CD4-positive, alpha-beta T cell treated with Interleukin-17A for 4 hours (primary cell): ENCODE measurements around the gene SIAH1.
"Not testable (repeated sequence)": the region's sequence is repeated elsewhere in the genome, so short reads cannot be mapped to it uniquely, and the experiment has no call there.

Experiments
- DNase-seq: peaks from one replicate; pipeline ENCODE4 v3.0.0-alpha.2; 2020; ENCODE audit warnings: mixed read lengths

SIAH1 gene

DNA sequence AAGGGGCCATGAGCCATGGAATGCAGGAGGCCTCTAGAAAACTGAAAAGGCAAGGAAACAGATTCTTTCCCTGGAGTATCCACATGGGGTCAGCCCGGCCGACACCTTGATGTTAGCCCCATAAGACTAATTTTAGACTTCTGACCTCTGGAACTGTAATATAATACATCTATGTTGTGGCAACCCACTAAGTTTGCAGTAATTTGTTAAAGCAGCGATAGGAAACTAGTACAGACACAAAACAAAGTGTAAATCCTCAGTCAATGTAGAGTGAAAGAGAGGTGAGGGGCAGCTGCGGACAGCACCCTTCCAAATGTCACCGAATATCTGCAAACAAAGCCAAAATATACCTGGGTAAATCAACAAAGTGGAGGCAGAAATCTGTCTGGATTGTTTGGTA, 7.2 kb upstream of the SIAH1 start:
- DNase-seq = no peak

- DNase-seq = no peak
These were observed 1.5 kb upstream of the SIAH1 start for GRCh38 chr16:48386559-48387312.

- DNase-seq = peak; percentile 39
These were observed 527 bp downstream of the SIAH1 start for GRCh38 chr16:48384520-48385252.

DNA sequence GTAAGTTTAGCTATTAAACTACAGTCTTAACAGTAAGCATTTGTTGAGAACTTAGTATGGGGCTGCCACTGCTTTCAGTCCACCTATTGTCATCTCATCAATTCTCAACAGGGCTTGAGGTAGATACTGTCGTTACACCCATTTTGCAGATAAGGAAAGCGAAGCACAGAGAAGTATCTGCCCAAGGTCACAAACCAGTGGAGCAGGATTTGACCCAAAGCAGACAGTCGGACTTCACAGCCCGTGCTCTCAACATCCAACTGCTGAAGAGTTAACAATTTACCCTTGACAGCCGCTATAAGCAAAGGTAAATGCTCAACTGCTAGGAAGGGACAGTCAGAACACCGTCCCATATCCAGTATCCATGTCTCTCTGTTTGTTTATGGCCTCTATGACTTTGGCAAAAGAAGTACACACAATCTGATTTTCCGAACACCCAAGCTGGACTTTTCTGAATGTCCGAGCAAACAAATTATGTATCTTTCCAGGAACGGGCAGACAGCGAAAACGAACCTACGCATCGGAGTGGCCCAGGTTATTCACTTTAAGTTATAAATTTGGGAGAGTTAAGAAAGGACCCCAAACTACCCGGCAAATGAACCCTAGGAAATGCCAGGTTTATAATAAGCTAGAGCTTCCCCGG, 1.2 kb downstream of the SIAH1 start:
- no peak for DNase-seq

DNA sequence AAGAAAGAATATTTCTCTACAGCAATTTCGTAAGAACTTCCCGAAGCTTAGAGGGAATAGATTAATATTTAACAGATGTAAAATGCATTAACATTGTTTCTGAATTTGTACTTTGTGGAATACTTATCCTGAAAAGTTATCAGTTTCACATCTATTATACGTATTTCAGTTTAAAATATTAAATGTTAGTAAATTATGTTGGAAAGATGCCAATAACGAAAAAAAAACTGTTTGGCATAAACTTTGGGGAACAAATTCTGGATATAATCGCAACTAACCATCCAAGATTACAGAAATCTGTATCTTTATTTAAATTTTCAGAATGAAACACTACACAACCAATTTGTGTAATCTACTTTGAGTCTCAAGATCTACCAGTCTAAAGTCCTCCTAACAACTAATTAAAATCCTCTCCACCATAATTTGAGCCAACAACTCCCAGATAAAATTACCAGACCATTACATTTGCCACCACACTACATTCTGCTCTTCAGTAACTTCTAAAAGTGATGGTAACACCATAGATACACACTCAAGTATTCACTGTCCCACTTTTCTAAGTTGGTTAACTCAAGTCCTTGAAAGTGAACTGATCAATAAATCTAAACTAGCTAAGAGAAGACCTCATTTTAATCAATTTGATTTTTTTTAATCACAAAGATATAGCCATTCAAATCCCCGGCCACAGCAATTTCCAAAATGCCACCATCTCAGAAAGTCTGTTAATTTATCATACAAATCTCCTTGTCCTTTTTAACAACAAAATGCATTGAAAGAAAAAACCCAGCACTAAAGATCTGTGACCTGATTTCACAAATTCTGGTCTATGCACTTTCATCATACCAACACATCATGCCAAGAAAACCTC, 2.0 kb downstream of the SIAH1 start:
- DNase-seq = no peak

DNA sequence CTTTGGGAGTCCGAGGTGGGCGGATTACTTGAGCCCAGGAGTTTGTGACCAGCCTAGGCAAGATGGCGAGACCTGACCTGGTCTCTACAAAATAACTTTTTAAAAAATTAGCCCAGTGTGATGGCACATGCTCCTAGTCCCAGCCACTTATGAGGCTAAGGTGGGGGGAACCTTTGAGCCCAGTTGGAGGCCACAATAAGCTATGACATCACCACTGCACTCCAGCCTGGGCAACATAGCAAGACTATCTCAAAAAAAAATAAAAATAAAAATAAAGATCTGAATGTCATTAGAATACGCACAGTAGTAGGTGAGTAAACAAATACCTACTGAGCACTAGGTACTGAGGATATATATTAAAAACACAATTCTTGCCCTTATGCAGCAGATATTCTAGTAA, 3.1 kb downstream of the SIAH1 start:
- DNase-seq = no peak

- DNase-seq = no peak
These were observed 4.0 kb downstream of the SIAH1 start for GRCh38 chr16:48381201-48381600.

DNA sequence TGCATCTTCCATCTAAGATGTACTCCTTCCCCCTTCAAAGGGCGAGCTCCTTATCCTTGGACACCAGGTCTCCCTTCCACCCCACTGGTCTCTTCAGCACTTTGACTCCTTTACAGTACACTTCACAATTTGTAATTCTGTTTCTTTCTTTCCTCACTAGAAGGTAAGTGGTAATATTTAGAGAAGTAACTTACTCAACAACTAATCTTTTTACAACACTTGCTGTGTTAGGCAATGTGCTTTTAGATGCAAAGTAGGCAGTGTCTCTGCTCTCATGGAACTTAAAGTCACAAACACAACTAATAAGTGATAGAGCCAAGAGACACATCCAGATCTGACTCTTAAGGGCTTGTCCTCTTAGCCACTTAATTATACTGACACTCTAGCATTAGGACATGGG, 6.4 kb downstream of the SIAH1 start:
- DNase-seq = no peak

- DNase-seq = no peak
These were observed 6.9 kb downstream of the SIAH1 start for GRCh38 chr16:48378276-48378675.

GRCh38 chr16:48377301-48377700, 7.9 kb downstream of the SIAH1 start:
- not testable (repeated sequence) for DNase-seq

- DNase-seq = no peak
These were observed 11.0 kb downstream of the SIAH1 start for GRCh38 chr16:48374255-48374654.

DNA sequence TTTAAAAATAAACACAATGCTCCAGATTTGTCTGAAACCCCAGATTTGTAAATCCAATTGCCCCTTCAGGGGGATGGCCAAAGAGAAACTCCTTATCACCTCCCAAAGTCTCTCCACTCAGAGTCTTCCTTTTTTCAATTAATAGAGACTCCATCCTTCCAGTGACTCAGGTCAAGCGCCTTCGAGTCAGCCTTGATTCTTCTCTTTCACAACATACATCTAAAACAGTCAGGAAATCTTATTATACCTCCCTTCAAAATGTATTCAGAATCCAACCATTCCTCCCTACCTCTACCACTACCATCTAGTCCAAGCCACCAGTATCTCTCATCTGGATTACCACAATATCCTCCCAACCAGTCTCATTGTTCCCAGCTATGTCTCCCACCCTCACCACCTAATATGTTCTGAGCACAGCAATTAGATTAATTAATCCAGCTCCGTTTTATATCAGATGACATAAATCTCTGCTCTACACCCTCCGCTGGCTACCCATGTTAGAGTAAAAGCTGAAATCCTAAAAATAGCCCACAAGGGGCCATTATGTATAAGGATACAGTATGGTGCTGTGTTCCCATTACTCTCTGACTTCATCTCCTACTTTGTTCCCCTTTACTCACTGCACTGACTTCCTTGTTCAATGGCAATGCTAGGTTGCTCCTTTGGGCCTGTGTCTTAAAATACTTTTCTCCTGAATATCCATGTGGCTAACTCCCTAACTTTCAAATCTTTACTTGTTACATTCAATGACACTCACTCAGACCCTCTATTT, 11.8 kb downstream of the SIAH1 start:
- DNase-seq = no peak

DNA sequence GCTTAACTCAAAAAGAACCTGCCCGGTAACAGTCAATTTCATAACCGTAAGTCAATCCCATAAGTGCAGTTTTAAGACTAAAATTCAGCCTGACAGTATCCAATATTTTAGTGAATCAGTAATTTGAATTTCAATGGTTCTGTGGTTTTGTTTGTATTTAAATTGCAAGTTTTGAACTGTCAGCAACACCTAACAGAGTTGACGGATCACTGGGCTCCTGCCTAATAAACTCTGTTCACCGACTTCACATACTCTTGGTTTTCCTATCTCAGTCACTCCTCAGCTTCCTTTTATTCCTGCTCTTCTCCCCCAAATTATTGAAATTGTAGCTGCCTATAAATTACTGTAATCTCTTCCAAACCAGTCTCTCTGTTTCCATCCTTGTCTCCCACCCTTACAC, 12.5 kb downstream of the SIAH1 start:
- DNase-seq = no peak

DNA sequence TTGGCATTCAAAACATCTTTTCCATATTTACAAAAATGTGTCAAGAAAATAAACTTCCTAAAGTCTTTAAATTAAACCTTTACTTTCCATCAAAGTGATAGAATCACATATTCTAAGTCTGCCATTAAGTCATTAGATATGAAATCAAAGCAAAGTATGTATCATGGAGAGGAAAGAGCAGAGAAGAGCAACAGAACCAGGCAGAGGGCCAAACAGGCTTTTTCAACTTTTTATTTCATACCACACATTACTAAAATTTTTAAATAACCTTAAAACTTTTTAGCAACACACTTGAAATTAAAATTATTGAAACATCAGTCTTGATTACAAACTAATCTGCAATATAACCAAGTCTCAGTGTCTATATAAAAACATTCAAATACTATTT, 13.8 kb downstream of the SIAH1 start:
- DNase-seq = no peak

- not testable (repeated sequence) for DNase-seq
These were observed 14.4 kb downstream of the SIAH1 start for GRCh38 chr16:48370668-48371392.

DNA sequence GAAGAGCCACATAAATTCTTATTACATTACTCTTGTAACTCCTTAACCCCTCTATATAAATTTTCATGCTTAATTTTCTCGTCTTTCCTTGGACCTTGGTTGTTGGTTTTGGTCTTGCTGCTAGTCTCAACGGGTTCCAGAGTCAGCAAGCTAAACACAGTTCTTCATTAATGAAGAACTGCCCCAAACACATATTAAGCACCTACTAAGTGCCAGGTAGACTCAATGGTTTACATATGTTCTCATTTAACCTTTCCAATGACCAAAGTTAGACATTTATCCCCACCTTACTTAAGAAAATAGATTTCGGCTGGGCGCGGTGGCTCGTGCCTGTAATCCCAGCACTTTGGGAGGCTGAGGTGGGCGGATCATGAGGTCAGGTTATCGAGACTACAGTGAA, 15.0 kb downstream of the SIAH1 start:
- DNase-seq = no peak

GRCh38 chr16:48369765-48370164, 15.4 kb downstream of the SIAH1 start:
- DNase-seq = no peak

DNA sequence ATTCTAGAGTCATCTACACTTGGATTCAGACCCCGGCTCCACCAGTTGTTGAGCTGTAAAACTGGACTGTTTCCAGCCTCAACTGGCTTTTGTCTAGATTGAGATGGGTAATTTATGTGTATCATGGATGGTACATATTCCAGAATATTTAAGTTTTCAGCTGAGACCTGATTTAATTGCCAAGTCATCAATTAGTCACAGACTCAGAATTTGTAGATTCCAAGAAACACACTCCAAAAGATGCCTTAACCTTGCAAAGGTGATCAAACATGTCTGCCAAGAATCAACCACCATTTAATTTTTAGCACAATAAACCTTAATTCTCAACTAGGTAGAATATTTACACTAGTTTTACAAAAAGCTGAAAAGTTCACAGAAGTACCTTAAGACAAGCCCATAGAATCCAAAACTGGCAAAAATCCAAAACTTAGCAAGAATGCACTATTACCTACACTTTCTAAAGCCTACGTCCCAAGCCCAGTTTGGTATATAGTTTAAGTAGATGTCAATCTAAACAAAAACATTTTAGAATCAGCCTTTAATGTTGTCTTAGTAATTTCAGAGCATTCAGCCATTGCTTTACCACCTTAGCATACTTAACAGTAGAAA, 17.7 kb downstream of the SIAH1 start:
- no peak for DNase-seq

DNA sequence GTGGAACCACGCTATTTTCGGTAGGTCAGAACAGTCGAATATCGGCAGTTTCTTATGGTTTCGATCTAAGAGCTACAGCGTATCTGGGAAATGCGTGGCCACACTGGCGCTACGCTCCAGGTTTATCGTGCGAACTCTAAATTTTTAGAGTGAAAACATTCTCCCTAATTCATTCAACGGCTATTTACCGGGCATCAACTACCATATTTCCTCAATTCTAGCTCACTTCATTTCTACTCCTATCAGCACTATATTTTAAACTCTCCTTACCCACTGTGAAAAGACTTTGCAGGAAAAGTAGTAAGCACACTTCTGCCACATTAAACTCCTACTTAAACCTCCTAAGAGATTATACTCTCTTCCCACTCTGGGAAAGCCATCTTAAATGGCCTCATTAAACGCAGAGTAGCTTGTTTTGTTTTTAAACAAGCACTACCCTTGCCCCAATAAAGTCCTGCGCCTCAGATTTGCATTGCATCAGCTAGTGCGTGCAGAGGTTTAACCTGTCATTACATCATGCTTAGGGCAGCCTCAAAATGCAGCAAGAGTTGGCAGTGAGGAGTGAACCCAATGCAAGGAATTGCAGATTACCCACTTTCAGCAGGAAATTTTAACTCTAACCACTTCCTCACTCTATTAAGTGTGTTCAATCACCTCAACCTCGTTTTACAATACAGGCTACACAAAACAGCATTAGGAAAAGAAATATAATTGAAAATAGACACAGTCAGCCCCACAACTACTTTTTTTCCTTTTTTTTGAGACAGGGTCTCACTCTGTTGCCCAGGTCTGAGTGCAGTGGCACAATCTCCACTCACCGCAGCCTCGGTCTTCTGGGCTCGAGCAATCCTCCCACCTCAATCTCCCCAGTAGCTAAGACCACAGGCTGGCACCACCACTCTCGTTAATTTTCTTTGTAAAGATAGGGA, 18.8 kb downstream of the SIAH1 start:
- DNase-seq = peak; percentile 56

GRCh38 chr16:48365601-48366164, 19.5 kb downstream of the SIAH1 start:
- peak; percentile 81 for DNase-seq
